ENCODE measurements around the gene PLA2G4F. TPM values are rescaled to one million over a fixed set of nuclear protein-coding genes. Genes with fewer than 3 reads are reported as not detected.

Gene PLA2G4F
- total RNA-seq, 5 donors from 2014 or later (not counting 1 experiment from before 2014, with no cell fraction given) = 0.10 to 0.23 (median 0.16) TPM; not detected in 2

- H3K36me3 Mint-ChIP-seq = peaks cover 11% of the 10 kb centered on the region
- no peak overlapping the region for H3K4me3 Mint-ChIP-seq
- peaks cover 3 to 10% of the 10 kb centered on the region in 2 donors for H3K36me3 ChIP-seq (ENCODE audit: control insufficient read depth in 2 of 2, extremely low read depth in 1 of 2, insufficient read depth in 1 of 2, low read length in 1 of 2)
- peaks cover 0 to 3% of the 10 kb centered on the region in 2 experiments for H3K27me3 ChIP-seq (replicated peaks in 1 of 2; ENCODE audit: control insufficient read depth in 2 of 2, extremely low read depth in 1 of 2, insufficient read depth in 2 of 2, low read length in 1 of 2)
- no peaks in the 10 kb centered on the region for H3K4me1 Mint-ChIP-seq
- DNase-seq (no peak), ATAC-seq (replicated peaks in 1 of 4) (no peak)
- no peak overlapping the region for H3K27ac Mint-ChIP-seq
- no peaks in the 10 kb centered on the region for H3K9me3 Mint-ChIP-seq
- WGBS (ENCODE audit: insufficient coverage) = 96% methylated on average over 14 of the region's 14 CpGs
- CTCF ChIA-PET = no interaction called here
- no peak overlapping the region for H3K27ac ChIP-seq (ENCODE audit: low read length)
- no peaks in the 10 kb centered on the region for H3K4me1 ChIP-seq (ENCODE audit: control insufficient read depth in 1 of 2, extremely low read depth in 1 of 2, insufficient read depth in 2 of 2, low read length in 2 of 2)
- H3K27me3 Mint-ChIP-seq = no peaks in the 10 kb centered on the region
- H3K4me3 ChIP-seq (ENCODE audit: control insufficient read depth in 1 of 2, extremely low read depth in 1 of 2, low read length in 1 of 2) = no peak overlapping the region
- POLR2A ChIA-PET = interaction anchor here in 1 of 2 donors (0.6 kb wide), 1 partner anchor 1585 kb away, joined by 3 read pairs; no protein-coding TSS in a partner anchor
- H3K9me3 ChIP-seq = no peaks in the 10 kb centered on the region
Measured at GRCh38 chr15:42154956-42155355, 1.5 kb downstream of the PLA2G4F start.

DNA sequence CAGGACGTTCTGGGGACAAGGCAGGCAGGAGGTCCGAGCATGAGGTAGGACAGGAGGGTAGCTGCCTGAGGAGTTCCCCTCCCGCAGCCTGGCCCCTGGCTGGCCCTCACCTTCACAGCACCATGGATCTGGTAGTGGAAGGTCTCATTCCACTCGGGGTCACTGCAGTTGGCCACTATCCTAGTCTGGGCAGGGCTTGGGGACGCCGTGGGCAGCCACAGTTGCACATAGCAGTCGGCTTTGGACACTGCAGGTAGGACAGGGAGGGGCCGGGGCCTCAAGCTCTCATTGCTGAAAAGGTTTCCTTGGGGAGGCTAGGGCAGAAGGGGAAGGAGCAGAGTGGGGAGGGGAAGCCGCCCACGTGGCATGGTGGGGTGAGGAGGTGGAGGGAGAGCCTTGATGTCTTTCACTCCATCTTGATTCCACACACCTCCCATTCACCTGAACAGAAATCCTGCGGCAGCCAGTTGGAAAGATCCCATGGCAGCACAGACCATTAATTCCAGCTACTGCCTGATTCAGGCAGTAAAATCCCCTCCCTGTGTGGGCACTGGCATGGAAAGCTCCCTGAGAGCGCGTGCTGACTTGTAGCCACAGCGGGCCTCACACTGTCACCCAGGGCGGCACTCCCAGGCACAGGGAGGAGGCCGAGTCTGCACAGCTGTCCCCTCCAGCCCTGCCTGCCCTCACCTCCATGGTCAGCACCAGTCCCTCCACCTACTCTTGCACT is 2.1 kb downstream of the PLA2G4F start:
- Histone ChIP-seq H3K4me1 (ENCODE audit: control insufficient read depth in 1 of 2, extremely low read depth in 1 of 2, insufficient read depth in 2 of 2, low read length in 2 of 2) (no peaks in the 10 kb centered on the region), H3K9me3 (no peaks in the 10 kb centered on the region), H3K36me3 (ENCODE audit: control insufficient read depth in 2 of 2, extremely low read depth in 1 of 2, insufficient read depth in 1 of 2, low read length in 1 of 2) (peaks cover 3 to 5% of the 10 kb centered on the region in 2 donors), H3K4me3 (ENCODE audit: control insufficient read depth in 1 of 2, extremely low read depth in 1 of 2, low read length in 1 of 2) (no peak overlapping the region), H3K27me3 (replicated peaks in 1 of 2; ENCODE audit: control insufficient read depth in 2 of 2, extremely low read depth in 1 of 2, insufficient read depth in 2 of 2, low read length in 1 of 2) (peaks cover 0 to 3% of the 10 kb centered on the region in 2 experiments), H3K27ac (ENCODE audit: low read length) (no peak overlapping the region)
- H3K4me3 Mint-ChIP-seq = no peak overlapping the region
- no peak for ATAC-seq (replicated peaks in 1 of 4)
- ChIA-PET POLR2A (interaction anchor here in 1 of 2 donors (0.6 kb wide), 1 partner anchor 1585 kb away, joined by 3 read pairs; no protein-coding TSS in a partner anchor), CTCF (no interaction called here)
- peaks cover 5% of the 10 kb centered on the region for H3K36me3 Mint-ChIP-seq
- WGBS (ENCODE audit: insufficient coverage) = 87% methylated on average over 11 of the region's 16 CpGs
- no peaks in the 10 kb centered on the region for H3K9me3 Mint-ChIP-seq
- no peaks in the 10 kb centered on the region for H3K4me1 Mint-ChIP-seq
- H3K27ac Mint-ChIP-seq = no peak overlapping the region
- no peak for DNase-seq
- H3K27me3 Mint-ChIP-seq = no peaks in the 10 kb centered on the region

- ATAC-seq (replicated peaks in 1 of 4) (no peak), DNase-seq (no peak)
- H3K9me3 ChIP-seq = no peaks in the 10 kb centered on the region
- peaks cover 5% of the 10 kb centered on the region for H3K36me3 Mint-ChIP-seq
- POLR2A ChIA-PET = no interaction called here
- no peaks in the 10 kb centered on the region for H3K4me1 ChIP-seq (ENCODE audit: control insufficient read depth in 1 of 2, extremely low read depth in 1 of 2, insufficient read depth in 2 of 2, low read length in 2 of 2)
- H3K27me3 ChIP-seq (replicated peaks in 1 of 2; ENCODE audit: control insufficient read depth in 2 of 2, extremely low read depth in 1 of 2, insufficient read depth in 2 of 2, low read length in 1 of 2) = peaks cover 0 to 3% of the 10 kb centered on the region in 2 experiments
- no peak overlapping the region for H3K27ac Mint-ChIP-seq
- H3K9me3 Mint-ChIP-seq = no peaks in the 10 kb centered on the region
- H3K36me3 ChIP-seq (ENCODE audit: control insufficient read depth in 2 of 2, extremely low read depth in 1 of 2, insufficient read depth in 1 of 2, low read length in 1 of 2) = peaks cover under 1 to 3% of the 10 kb centered on the region in 2 donors
- no peaks in the 10 kb centered on the region for H3K4me1 Mint-ChIP-seq
- H3K27ac ChIP-seq (ENCODE audit: low read length) = no peak overlapping the region
- WGBS (ENCODE audit: insufficient coverage) = 77% methylated on average over 2 of the region's 4 CpGs
- no peak overlapping the region for H3K4me3 Mint-ChIP-seq
- CTCF ChIA-PET = no interaction called here
- H3K4me3 ChIP-seq (ENCODE audit: control insufficient read depth in 1 of 2, extremely low read depth in 1 of 2, low read length in 1 of 2) = no peak overlapping the region
- H3K27me3 Mint-ChIP-seq = no peaks in the 10 kb centered on the region
Measured at GRCh38 chr15:42153874-42154211, 2.6 kb downstream of the PLA2G4F start.

GRCh38 chr15:42152921-42153698 is 3.3 kb downstream of the PLA2G4F start:
- no peak overlapping the region for H3K4me3 Mint-ChIP-seq
- POLR2A ChIA-PET = no interaction called here
- H3K4me1 Mint-ChIP-seq = no peaks in the 10 kb centered on the region
- H3K36me3 Mint-ChIP-seq = no peaks in the 10 kb centered on the region
- Histone ChIP-seq H3K9me3 (no peaks in the 10 kb centered on the region), H3K4me3 (ENCODE audit: control insufficient read depth in 1 of 2, extremely low read depth in 1 of 2, low read length in 1 of 2) (no peak overlapping the region), H3K27me3 (replicated peaks in 1 of 2; ENCODE audit: control insufficient read depth in 2 of 2, extremely low read depth in 1 of 2, insufficient read depth in 2 of 2, low read length in 1 of 2) (peaks cover 0 to 3% of the 10 kb centered on the region in 2 experiments), H3K27ac (ENCODE audit: low read length) (no peak overlapping the region), H3K4me1 (ENCODE audit: control insufficient read depth in 1 of 2, extremely low read depth in 1 of 2, insufficient read depth in 2 of 2, low read length in 2 of 2) (no peaks in the 10 kb centered on the region), H3K36me3 (ENCODE audit: control insufficient read depth in 2 of 2, extremely low read depth in 1 of 2, insufficient read depth in 1 of 2, low read length in 1 of 2) (peaks cover 0 to 2% of the 10 kb centered on the region in 2 donors)
- H3K9me3 Mint-ChIP-seq = no peaks in the 10 kb centered on the region
- H3K27ac Mint-ChIP-seq = no peak overlapping the region
- CTCF ChIA-PET = no interaction called here
- DNase-seq = no peak
- H3K27me3 Mint-ChIP-seq = no peaks in the 10 kb centered on the region
- ATAC-seq (replicated peaks in 1 of 4) = no peak
- WGBS (ENCODE audit: insufficient coverage) = 87% methylated on average over 5 of the region's 11 CpGs

GRCh38 chr15:42152196-42152920 is 4.1 kb downstream of the PLA2G4F start:
- Histone ChIP-seq H3K9me3 (no peaks in the 10 kb centered on the region), H3K27me3 (replicated peaks in 1 of 2; ENCODE audit: control insufficient read depth in 2 of 2, extremely low read depth in 1 of 2, insufficient read depth in 2 of 2, low read length in 1 of 2) (peaks cover 0 to 5% of the 10 kb centered on the region in 2 experiments), H3K4me3 (ENCODE audit: control insufficient read depth in 1 of 2, extremely low read depth in 1 of 2, low read length in 1 of 2) (no peak overlapping the region), H3K27ac (ENCODE audit: low read length) (no peak overlapping the region), H3K36me3 (ENCODE audit: control insufficient read depth in 2 of 2, extremely low read depth in 1 of 2, insufficient read depth in 1 of 2, low read length in 1 of 2) (no peaks in the 10 kb centered on the region), H3K4me1 (ENCODE audit: control insufficient read depth in 1 of 2, extremely low read depth in 1 of 2, insufficient read depth in 2 of 2, low read length in 2 of 2) (no peaks in the 10 kb centered on the region)
- H3K4me3 Mint-ChIP-seq = no peak overlapping the region
- ChIA-PET POLR2A (no interaction called here), CTCF (no interaction called here)
- no peaks in the 10 kb centered on the region for H3K4me1 Mint-ChIP-seq
- H3K27me3 Mint-ChIP-seq = no peaks in the 10 kb centered on the region
- no peaks in the 10 kb centered on the region for H3K36me3 Mint-ChIP-seq
- no peak overlapping the region for H3K27ac Mint-ChIP-seq
- ATAC-seq (replicated peaks in 1 of 4) (no peak), DNase-seq (no peak)
- 89% methylated on average over 13 of the region's 14 CpGs for WGBS (ENCODE audit: insufficient coverage)
- H3K9me3 Mint-ChIP-seq = no peaks in the 10 kb centered on the region

GRCh38 chr15:42151736-42152135 is 4.7 kb downstream of the PLA2G4F start:
- no peaks in the 10 kb centered on the region for H3K9me3 ChIP-seq
- no peak for ATAC-seq (replicated peaks in 1 of 4)
- H3K36me3 Mint-ChIP-seq = no peaks in the 10 kb centered on the region
- H3K27ac Mint-ChIP-seq = no peak overlapping the region
- no peak overlapping the region for H3K27ac ChIP-seq (ENCODE audit: low read length)
- H3K4me1 ChIP-seq (ENCODE audit: control insufficient read depth in 1 of 2, extremely low read depth in 1 of 2, insufficient read depth in 2 of 2, low read length in 2 of 2) = no peaks in the 10 kb centered on the region
- DNase-seq = no peak
- POLR2A ChIA-PET = no interaction called here
- 85% methylated on average over 4 of the region's 4 CpGs for WGBS (ENCODE audit: insufficient coverage)
- CTCF ChIA-PET = no interaction called here
- no peak overlapping the region for H3K4me3 Mint-ChIP-seq
- no peaks in the 10 kb centered on the region for H3K36me3 ChIP-seq (ENCODE audit: control insufficient read depth in 2 of 2, extremely low read depth in 1 of 2, insufficient read depth in 1 of 2, low read length in 1 of 2)
- peaks cover 0 to 7% of the 10 kb centered on the region in 2 experiments for H3K27me3 ChIP-seq (replicated peaks in 1 of 2; ENCODE audit: control insufficient read depth in 2 of 2, extremely low read depth in 1 of 2, insufficient read depth in 2 of 2, low read length in 1 of 2)
- H3K4me1 Mint-ChIP-seq = no peaks in the 10 kb centered on the region
- H3K9me3 Mint-ChIP-seq = no peaks in the 10 kb centered on the region
- H3K4me3 ChIP-seq (ENCODE audit: control insufficient read depth in 1 of 2, extremely low read depth in 1 of 2, low read length in 1 of 2) = no peak overlapping the region
- H3K27me3 Mint-ChIP-seq = no peaks in the 10 kb centered on the region
